Gastroesophageal sphincter (tissue), 3 donors: ENCODE measurements around the gene SCRN1.

ENCODE experiments used
- POLR2AphosphoS5 ChIP-seq: sonication (generic); formaldehyde crosslinking; IDR thresholded peaks from one replicate; pipeline ENCODE4 v1.6.1; 2017; ENCODE audit warnings: antibody characterized with exemption
- TF ChIP-seq, protein P1 (sequence below), 4 experiments: fragments of 200-600 bp in 2 of 4; fragments of 450-650 bp in 2 of 4; sonication (generic) in 1 of 4; IDR thresholded peaks; one replicate each; pipeline ENCODE4 v1.5.1; 2017 to 2019; ENCODE audit warnings: antibody characterized with exemption in 4 of 4, mild to moderate bottlenecking in 2 of 4, moderate library complexity in 2 of 4

DNA sequence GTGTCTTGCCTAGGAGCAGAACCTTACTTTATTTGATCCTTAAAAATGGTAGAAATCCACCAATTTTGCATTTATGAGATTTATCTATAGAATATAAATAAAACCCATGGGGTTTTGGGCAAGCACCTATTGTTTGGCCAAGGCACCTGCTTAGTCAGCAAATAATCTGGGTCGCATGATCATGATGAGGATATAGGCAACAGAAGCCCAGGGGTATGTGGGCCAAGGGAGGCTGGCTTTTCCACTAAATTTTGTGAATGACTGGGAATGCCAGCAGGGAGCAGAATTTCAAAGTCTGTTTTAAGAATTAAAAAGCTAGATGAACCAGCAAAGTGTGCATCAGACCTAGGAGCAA lies 17.3 kb downstream of the SCRN1 start:
- TF ChIP-seq, protein P1, sequence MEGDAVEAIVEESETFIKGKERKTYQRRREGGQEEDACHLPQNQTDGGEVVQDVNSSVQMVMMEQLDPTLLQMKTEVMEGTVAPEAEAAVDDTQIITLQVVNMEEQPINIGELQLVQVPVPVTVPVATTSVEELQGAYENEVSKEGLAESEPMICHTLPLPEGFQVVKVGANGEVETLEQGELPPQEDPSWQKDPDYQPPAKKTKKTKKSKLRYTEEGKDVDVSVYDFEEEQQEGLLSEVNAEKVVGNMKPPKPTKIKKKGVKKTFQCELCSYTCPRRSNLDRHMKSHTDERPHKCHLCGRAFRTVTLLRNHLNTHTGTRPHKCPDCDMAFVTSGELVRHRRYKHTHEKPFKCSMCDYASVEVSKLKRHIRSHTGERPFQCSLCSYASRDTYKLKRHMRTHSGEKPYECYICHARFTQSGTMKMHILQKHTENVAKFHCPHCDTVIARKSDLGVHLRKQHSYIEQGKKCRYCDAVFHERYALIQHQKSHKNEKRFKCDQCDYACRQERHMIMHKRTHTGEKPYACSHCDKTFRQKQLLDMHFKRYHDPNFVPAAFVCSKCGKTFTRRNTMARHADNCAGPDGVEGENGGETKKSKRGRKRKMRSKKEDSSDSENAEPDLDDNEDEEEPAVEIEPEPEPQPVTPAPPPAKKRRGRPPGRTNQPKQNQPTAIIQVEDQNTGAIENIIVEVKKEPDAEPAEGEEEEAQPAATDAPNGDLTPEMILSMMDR (IDR thresholded peaks at IDR 0.05), result no peak
- no peak for TF ChIP-seq POLR2AphosphoS5
